H1 (cell line): ENCODE results near the gene FGF1. TPM values are rescaled to one million over a fixed set of nuclear protein-coding genes. Genes with fewer than 3 reads are reported as not detected.

Experiments used
- JUND ChIP-seq: IDR thresholded peaks from 2 replicates; pipeline ENCODE4 v1.6.1; 2011; ENCODE audit warnings: mild to moderate bottlenecking, improper control_type of control experiment, low read length
- MAFK ChIP-seq: IDR thresholded peaks from 2 replicates; pipeline ENCODE4 v1.6.1; 2012; ENCODE audit warnings: low read depth, mild to moderate bottlenecking, improper control_type of control experiment, low read length
- PHF8 ChIP-seq: fragments of 200-600 bp; sonication (generic); conservative IDR thresholded peaks from 2 replicates; pipeline ENCODE4 v1.7.1; 2012; ENCODE audit warnings: low read depth, mild to moderate bottlenecking, inconsistent platforms, low read length, moderate library complexity
- RAD21 ChIP-seq, 2 experiments: IDR thresholded peaks in 1 of 2; conservative IDR thresholded peaks in 1 of 2; 2 replicates each; pipeline ENCODE4 v1.6.1; 2011; ENCODE audit warnings: low read depth in 2 of 2, low read length in 2 of 2, improper control_type of control experiment in 1 of 2, inconsistent platforms in 1 of 2, mild to moderate bottlenecking in 1 of 2, moderate library complexity in 1 of 2
- TBP ChIP-seq: IDR thresholded peaks from 2 replicates; pipeline ENCODE4 v1.6.1; 2011; ENCODE audit warnings: low read depth, low read length, improper control_type of control experiment
- YY1 ChIP-seq: IDR thresholded peaks from 2 replicates; pipeline ENCODE4 v1.6.1; 2011; ENCODE audit warnings: low read depth, mild to moderate bottlenecking, low read length
- polyA plus RNA-seq, 7 experiments: library from polyadenylated mRNA; depleted of rRNA in 3 of 7; stranded (reverse) in 5 of 7; unstranded in 2 of 7; fragments of >200 nt in 5 of 7; fragments of 200-250 nt in 2 of 7; gene quantifications; 1 replicate in 5 of 7; 2 replicates in 1 of 7; 4 replicates in 1 of 7; pipeline versions ENCODE4 v1.2.1 to v1.2.3, GENCODE V29; 2011 to 2013; ENCODE audit warnings: missing spikeins in 2 of 7, mixed read lengths in 2 of 7
- total RNA-seq: library from RNA; stranded (reverse); fragmentation: NEBNext Ultra II Directional; extraction: Animal tissue kit (Norgen Biotek cat#: 25700); gene quantifications from 2 replicates; pipeline ENCODE4 v1.2.1, GENCODE V29; 2021
- TF ChIP-seq, protein P1 (sequence below): fragments of 300-600 bp; sonication (generic); IDR thresholded peaks from 2 replicates; pipeline ENCODE4 v1.7.1; 2012; ENCODE audit warnings: low read length, moderate library complexity, mild to moderate bottlenecking, inconsistent platforms; ENCODE audit not compliant: insufficient replicate concordance
- TF ChIP-seq, protein P2 (sequence below): IDR thresholded peaks from 2 replicates; pipeline ENCODE4 v1.6.1; 2012; ENCODE audit warnings: inconsistent platforms

The FGF1 gene
- total and polyA plus RNA-seq, 2 of the 8 experiments (the other 6 are each of a cell fraction or from before 2014, with no cell fraction given), result 0.30 to 0.50 TPM

DNA sequence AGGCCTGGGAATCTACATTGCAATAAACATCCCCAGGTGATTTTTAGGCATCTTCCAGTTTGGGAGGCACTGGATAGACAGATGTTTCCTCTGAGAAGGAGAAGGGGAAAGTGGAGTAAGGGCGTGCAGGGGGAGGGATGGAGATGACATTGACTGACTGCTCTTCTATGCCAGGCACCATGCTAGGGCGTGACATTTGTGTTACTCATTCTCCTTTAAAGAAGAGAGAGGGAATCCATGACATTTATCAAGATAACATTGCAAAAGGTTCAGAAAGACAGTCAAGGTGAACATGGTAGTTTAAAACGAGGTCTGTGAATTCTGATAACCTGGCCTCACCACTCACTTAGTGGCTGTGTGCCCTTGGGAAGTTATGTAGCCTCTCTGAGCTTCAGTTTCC is 35.8 kb downstream of the FGF1 start (continued):
- TF ChIP-seq, protein P1, sequence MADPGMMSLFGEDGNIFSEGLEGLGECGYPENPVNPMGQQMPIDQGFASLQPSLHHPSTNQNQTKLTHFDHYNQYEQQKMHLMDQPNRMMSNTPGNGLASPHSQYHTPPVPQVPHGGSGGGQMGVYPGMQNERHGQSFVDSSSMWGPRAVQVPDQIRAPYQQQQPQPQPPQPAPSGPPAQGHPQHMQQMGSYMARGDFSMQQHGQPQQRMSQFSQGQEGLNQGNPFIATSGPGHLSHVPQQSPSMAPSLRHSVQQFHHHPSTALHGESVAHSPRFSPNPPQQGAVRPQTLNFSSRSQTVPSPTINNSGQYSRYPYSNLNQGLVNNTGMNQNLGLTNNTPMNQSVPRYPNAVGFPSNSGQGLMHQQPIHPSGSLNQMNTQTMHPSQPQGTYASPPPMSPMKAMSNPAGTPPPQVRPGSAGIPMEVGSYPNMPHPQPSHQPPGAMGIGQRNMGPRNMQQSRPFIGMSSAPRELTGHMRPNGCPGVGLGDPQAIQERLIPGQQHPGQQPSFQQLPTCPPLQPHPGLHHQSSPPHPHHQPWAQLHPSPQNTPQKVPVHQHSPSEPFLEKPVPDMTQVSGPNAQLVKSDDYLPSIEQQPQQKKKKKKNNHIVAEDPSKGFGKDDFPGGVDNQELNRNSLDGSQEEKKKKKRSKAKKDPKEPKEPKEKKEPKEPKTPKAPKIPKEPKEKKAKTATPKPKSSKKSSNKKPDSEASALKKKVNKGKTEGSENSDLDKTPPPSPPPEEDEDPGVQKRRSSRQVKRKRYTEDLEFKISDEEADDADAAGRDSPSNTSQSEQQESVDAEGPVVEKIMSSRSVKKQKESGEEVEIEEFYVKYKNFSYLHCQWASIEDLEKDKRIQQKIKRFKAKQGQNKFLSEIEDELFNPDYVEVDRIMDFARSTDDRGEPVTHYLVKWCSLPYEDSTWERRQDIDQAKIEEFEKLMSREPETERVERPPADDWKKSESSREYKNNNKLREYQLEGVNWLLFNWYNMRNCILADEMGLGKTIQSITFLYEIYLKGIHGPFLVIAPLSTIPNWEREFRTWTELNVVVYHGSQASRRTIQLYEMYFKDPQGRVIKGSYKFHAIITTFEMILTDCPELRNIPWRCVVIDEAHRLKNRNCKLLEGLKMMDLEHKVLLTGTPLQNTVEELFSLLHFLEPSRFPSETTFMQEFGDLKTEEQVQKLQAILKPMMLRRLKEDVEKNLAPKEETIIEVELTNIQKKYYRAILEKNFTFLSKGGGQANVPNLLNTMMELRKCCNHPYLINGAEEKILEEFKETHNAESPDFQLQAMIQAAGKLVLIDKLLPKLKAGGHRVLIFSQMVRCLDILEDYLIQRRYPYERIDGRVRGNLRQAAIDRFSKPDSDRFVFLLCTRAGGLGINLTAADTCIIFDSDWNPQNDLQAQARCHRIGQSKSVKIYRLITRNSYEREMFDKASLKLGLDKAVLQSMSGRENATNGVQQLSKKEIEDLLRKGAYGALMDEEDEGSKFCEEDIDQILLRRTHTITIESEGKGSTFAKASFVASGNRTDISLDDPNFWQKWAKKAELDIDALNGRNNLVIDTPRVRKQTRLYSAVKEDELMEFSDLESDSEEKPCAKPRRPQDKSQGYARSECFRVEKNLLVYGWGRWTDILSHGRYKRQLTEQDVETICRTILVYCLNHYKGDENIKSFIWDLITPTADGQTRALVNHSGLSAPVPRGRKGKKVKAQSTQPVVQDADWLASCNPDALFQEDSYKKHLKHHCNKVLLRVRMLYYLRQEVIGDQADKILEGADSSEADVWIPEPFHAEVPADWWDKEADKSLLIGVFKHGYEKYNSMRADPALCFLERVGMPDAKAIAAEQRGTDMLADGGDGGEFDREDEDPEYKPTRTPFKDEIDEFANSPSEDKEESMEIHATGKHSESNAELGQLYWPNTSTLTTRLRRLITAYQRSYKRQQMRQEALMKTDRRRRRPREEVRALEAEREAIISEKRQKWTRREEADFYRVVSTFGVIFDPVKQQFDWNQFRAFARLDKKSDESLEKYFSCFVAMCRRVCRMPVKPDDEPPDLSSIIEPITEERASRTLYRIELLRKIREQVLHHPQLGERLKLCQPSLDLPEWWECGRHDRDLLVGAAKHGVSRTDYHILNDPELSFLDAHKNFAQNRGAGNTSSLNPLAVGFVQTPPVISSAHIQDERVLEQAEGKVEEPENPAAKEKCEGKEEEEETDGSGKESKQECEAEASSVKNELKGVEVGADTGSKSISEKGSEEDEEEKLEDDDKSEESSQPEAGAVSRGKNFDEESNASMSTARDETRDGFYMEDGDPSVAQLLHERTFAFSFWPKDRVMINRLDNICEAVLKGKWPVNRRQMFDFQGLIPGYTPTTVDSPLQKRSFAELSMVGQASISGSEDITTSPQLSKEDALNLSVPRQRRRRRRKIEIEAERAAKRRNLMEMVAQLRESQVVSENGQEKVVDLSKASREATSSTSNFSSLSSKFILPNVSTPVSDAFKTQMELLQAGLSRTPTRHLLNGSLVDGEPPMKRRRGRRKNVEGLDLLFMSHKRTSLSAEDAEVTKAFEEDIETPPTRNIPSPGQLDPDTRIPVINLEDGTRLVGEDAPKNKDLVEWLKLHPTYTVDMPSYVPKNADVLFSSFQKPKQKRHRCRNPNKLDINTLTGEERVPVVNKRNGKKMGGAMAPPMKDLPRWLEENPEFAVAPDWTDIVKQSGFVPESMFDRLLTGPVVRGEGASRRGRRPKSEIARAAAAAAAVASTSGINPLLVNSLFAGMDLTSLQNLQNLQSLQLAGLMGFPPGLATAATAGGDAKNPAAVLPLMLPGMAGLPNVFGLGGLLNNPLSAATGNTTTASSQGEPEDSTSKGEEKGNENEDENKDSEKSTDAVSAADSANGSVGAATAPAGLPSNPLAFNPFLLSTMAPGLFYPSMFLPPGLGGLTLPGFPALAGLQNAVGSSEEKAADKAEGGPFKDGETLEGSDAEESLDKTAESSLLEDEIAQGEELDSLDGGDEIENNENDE, result no peak
- no peak for TF ChIP-seq PHF8
- no peak for TF ChIP-seq TBP
- TF ChIP-seq JUND, result no peak
- no peak for TF ChIP-seq YY1
- no peak for TF ChIP-seq RAD21 (IDR thresholded peaks at IDR 0.05 in 1 of 2, conservative IDR thresholded peaks at IDR 0.05 in 1 of 2; ENCODE audit: low read depth in 2 of 2, low read length in 2 of 2)
- TF ChIP-seq, protein P2, sequence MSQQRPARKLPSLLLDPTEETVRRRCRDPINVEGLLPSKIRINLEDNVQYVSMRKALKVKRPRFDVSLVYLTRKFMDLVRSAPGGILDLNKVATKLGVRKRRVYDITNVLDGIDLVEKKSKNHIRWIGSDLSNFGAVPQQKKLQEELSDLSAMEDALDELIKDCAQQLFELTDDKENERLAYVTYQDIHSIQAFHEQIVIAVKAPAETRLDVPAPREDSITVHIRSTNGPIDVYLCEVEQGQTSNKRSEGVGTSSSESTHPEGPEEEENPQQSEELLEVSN, result no peak
- TF ChIP-seq MAFK, result no peak
- TF ChIP-seq, all 59 proteins: peak for 0
